Measurements from ENCODE around the gene CHML.

DNA sequence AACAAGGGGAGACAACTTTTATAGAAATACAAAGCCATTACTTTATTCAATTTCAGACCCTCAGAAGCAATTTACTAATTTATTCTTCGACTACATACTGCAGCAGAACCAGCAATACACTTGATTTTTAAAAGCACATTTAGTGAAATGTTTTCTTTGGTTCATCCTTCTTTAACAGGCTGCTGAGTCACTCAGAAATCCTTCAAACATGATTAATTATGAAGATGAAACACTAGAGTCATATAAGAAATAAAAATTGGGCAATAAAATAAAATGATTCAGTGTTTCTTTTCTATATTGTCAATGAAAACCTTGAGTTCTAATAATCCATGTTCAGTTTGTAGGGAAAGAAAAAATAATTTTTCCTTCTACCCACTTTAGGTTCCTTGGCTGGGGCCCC is 47.0 kb downstream of the CHML start:
- TF ChIP-seq GATA2 (IDR thresholded peaks at IDR 0.05; ENCODE audit: low read depth, low read length) = no peak
- no peak for TF ChIP-seq GATA3 (IDR thresholded peaks at IDR 0.05; ENCODE audit: low read depth, low read length)
